ENCODE results near the gene MAP2K2.
A peak's percentile ranks its signal among the peaks of the same experiment; 100 is the strongest.

Gene MAP2K2

DNA sequence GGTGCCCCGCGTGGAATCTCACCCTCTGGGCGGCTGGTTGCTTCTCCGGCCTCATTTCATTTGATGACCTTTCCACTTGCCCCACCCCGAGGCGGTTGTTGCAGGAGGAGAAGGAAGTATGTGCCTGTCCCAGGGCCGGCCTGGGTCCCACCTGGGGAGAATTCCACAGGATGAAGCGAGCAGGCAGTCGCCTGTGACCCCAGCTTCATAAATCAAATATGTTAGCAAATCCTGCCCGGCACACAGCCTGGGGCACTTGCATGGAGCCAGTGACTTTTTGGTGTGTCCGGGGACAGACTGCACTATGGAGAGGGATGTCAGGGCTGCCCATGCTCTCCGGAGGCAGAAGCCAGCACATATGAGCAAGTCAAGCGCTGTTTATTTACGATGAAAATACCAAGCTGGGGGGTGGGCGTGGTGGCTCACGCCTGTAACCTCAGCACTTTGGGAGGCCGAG is 37.5 kb downstream of the MAP2K2 start:
- no peak overlapping the region for H3K4ac ChIP-seq (ENCODE audit: low read depth in 1 of 2, low read length in 2 of 2)
- H3K9me3 ChIP-seq (ENCODE audit: control insufficient read depth, low read length), result no peaks in the 10 kb centered on the region
- H3K4me2 ChIP-seq (ENCODE audit: low read length, poor library complexity, severe bottlenecking), result no peak overlapping the region
- 80% methylated on average over 17 of the region's 17 CpGs for WGBS
- H3K36me3 ChIP-seq (ENCODE audit: control insufficient read depth in 1 of 2, insufficient read depth in 2 of 2, low read depth in 1 of 2, low read length in 2 of 2), result peaks cover 21 to 29% of the 10 kb centered on the region in 2 experiments
- H2AFZ ChIP-seq (ENCODE audit: low read depth, low read length), result no peak overlapping the region
- H2BK5ac ChIP-seq (ENCODE audit: low read depth, low read length, poor library complexity, severe bottlenecking), result no peak overlapping the region
- H3K79me1 ChIP-seq (replicated peaks; ENCODE audit: low read length, poor library complexity, severe bottlenecking), result no peaks in the 10 kb centered on the region
- H3K4me1 ChIP-seq (ENCODE audit: control insufficient read depth, insufficient read depth, low read depth, low read length), result peaks cover 8% of the 10 kb centered on the region
- no peak overlapping the region for H3K9ac ChIP-seq (ENCODE audit: low read length)
- no peaks in the 10 kb centered on the region for H3K27me3 ChIP-seq (ENCODE audit: control insufficient read depth in 1 of 2, insufficient read depth in 1 of 2, low read length in 2 of 2)
- no peak overlapping the region for H3K27ac ChIP-seq (ENCODE audit: low read length, poor library complexity, severe bottlenecking)
- H4K8ac ChIP-seq (ENCODE audit: low read length), result no peak overlapping the region
- H2AK5ac ChIP-seq (ENCODE audit: low read length, severe bottlenecking), result no peak overlapping the region
- no peak overlapping the region for H2BK15ac ChIP-seq (ENCODE audit: low read depth, poor library complexity, severe bottlenecking)
- no peak overlapping the region for H3K14ac ChIP-seq (ENCODE audit: low read length in 2 of 2)
- no peak for DNase-seq
- H2BK120ac ChIP-seq (ENCODE audit: low read depth, low read length), result no peak overlapping the region
- H3K18ac ChIP-seq (ENCODE audit: low read depth in 1 of 2, low read length in 2 of 2), result no peak overlapping the region
- no peak overlapping the region for H3K23ac ChIP-seq (ENCODE audit: low read length in 2 of 2)
- H4K91ac ChIP-seq (ENCODE audit: low read length), result no peak overlapping the region
- H2BK12ac ChIP-seq (ENCODE audit: low read length in 2 of 2), result no peak overlapping the region
- H3K4me3 ChIP-seq (ENCODE audit: insufficient read depth in 1 of 2, low read depth in 1 of 2, low read length in 2 of 2), result no peak overlapping the region

DNA sequence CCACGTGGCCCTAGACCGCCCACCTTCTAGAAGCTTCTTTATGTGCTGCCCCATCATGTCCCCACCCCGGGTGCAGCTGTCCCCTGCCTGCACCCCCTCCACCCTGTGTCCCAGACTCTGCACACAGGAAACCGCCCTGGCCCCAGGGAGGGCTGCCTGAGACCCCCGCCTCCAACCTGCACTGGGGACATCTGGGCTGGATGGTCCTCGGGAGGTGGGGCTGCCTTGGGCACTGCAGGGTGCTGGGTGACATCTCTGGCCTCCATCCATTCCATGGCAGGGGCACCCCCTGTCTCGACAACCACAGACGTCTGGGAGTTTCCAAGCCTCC is 39.4 kb downstream of the MAP2K2 start:
- 85% methylated on average over 8 of the region's 8 CpGs for WGBS
- Histone ChIP-seq H3K4me1 (ENCODE audit: control insufficient read depth, insufficient read depth, low read depth, low read length) (peaks cover 8% of the 10 kb centered on the region), H2BK5ac (ENCODE audit: low read depth, low read length, poor library complexity, severe bottlenecking) (no peak overlapping the region), H4K91ac (ENCODE audit: low read length) (no peak overlapping the region), H3K18ac (ENCODE audit: low read depth in 1 of 2, low read length in 2 of 2) (no peak overlapping the region), H3K14ac (ENCODE audit: low read length in 2 of 2) (no peak overlapping the region), H3K27ac (ENCODE audit: low read length, poor library complexity, severe bottlenecking) (no peak overlapping the region), H3K9me3 (ENCODE audit: control insufficient read depth, low read length) (no peaks in the 10 kb centered on the region), H3K36me3 (ENCODE audit: control insufficient read depth in 1 of 2, insufficient read depth in 2 of 2, low read depth in 1 of 2, low read length in 2 of 2) (peaks cover 5 to 13% of the 10 kb centered on the region in 2 experiments), H3K79me1 (replicated peaks; ENCODE audit: low read length, poor library complexity, severe bottlenecking) (no peaks in the 10 kb centered on the region), H3K4me2 (ENCODE audit: low read length, poor library complexity, severe bottlenecking) (no peak overlapping the region), H2BK15ac (ENCODE audit: low read depth, poor library complexity, severe bottlenecking) (no peak overlapping the region), H3K4me3 (ENCODE audit: insufficient read depth in 1 of 2, low read depth in 1 of 2, low read length in 2 of 2) (no peak overlapping the region), H3K4ac (ENCODE audit: low read depth in 1 of 2, low read length in 2 of 2) (no peak overlapping the region), H3K27me3 (ENCODE audit: control insufficient read depth in 1 of 2, insufficient read depth in 1 of 2, low read length in 2 of 2) (no peaks in the 10 kb centered on the region), H2AK5ac (ENCODE audit: low read length, severe bottlenecking) (no peak overlapping the region), H3K9ac (ENCODE audit: low read length) (no peak overlapping the region), H2BK120ac (ENCODE audit: low read depth, low read length) (no peak overlapping the region), H2AFZ (ENCODE audit: low read depth, low read length) (no peak overlapping the region), H4K8ac (ENCODE audit: low read length) (no peak overlapping the region), H2BK12ac (ENCODE audit: low read length in 2 of 2) (no peak overlapping the region), H3K23ac (ENCODE audit: low read length in 2 of 2) (no peak overlapping the region)
- DNase-seq, result no peak

DNA sequence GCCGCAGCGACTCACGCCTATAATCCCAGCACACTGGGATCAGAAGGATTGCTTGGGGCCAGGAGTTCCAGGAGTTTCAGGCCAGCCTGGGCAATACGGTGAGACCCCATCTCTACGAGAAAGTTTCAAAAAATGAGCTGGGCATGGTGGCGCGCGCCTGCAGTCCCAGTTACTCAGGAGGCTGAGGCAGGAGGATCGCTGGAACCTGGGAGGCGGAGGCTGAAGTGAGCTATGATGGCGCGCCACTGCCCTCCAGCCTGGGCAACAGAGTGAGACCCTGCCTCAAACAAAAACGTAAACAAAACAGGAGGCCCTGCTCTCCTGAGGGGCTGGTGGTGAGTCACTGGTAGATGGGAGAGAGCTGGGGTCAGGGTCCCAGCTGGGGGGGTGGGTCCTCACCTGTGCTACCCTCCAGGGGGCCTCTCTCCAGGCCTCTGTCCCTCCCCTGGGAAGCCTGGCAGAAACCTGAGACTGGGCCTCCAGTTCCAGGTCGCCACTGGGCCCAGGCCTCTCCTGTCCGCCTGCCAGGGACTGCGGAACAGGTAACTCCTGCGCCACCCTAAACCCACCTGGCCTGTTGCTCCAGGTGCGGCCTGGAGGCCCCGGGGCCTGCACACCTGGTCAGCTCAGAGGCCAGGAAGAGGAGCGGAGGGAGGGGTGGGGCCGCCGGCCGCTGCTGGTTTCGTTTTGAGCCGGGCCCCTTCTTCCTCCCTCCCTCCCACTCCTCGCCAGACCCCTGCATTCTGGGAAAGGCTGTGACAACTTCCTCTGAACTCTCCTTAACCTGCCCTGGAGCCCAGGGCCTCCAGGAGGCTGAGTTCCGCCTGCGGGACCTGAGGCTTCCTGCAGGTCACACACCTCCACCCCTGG is 40.0 kb downstream of the MAP2K2 start:
- Histone ChIP-seq H3K18ac (ENCODE audit: low read depth in 1 of 2, low read length in 2 of 2) (no peak overlapping the region), H2BK5ac (ENCODE audit: low read depth, low read length, poor library complexity, severe bottlenecking) (no peak overlapping the region), H3K9ac (ENCODE audit: low read length) (no peak overlapping the region), H3K4me3 (ENCODE audit: insufficient read depth in 1 of 2, low read depth in 1 of 2, low read length in 2 of 2) (no peak overlapping the region), H3K36me3 (ENCODE audit: control insufficient read depth in 1 of 2, insufficient read depth in 2 of 2, low read depth in 1 of 2, low read length in 2 of 2) (peaks cover 0 to 7% of the 10 kb centered on the region in 2 experiments), H3K9me3 (ENCODE audit: control insufficient read depth, low read length) (no peaks in the 10 kb centered on the region), H3K23ac (ENCODE audit: low read length in 2 of 2) (no peak overlapping the region), H3K79me1 (replicated peaks; ENCODE audit: low read length, poor library complexity, severe bottlenecking) (no peaks in the 10 kb centered on the region), H2BK12ac (ENCODE audit: low read length in 2 of 2) (no peak overlapping the region), H2AFZ (ENCODE audit: low read depth, low read length) (no peak overlapping the region), H3K14ac (ENCODE audit: low read length in 2 of 2) (no peak overlapping the region), H3K27me3 (ENCODE audit: control insufficient read depth in 1 of 2, insufficient read depth in 1 of 2, low read length in 2 of 2) (no peaks in the 10 kb centered on the region), H2AK5ac (ENCODE audit: low read length, severe bottlenecking) (no peak overlapping the region), H3K4me1 (ENCODE audit: control insufficient read depth, insufficient read depth, low read depth, low read length) (peaks cover 8% of the 10 kb centered on the region), H3K27ac (ENCODE audit: low read length, poor library complexity, severe bottlenecking) (no peak overlapping the region), H2BK120ac (ENCODE audit: low read depth, low read length) (no peak overlapping the region), H4K8ac (ENCODE audit: low read length) (no peak overlapping the region), H4K91ac (ENCODE audit: low read length) (no peak overlapping the region), H2BK15ac (ENCODE audit: low read depth, poor library complexity, severe bottlenecking) (no peak overlapping the region), H3K4me2 (ENCODE audit: low read length, poor library complexity, severe bottlenecking) (no peak overlapping the region), H3K4ac (ENCODE audit: low read depth in 1 of 2, low read length in 2 of 2) (no peak overlapping the region)
- 87% methylated on average over 22 of the region's 28 CpGs for WGBS
- DNase-seq, result no peak

DNA sequence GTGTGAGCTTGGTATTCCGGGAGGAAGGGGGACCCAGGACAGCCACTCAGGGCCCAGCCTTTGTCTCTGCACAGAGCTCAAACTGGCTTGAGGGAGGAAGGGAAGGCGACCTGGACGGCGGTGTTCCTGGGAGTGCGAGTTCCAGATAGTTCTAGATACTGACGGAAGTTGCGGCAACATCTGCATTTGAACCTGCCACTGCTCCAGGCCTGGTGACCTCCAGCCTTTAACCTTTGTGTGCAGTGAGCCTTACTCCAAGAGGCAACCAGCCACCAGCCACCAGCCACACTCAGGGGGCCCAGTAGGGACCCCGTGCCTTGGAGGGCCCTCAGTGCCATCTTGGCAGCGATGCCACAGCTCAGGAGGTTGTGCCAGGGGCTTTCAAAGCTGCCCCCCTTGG is 41.8 kb downstream of the MAP2K2 start:
- peaks cover 13% of the 10 kb centered on the region for H3K4me1 ChIP-seq (ENCODE audit: control insufficient read depth, insufficient read depth, low read depth, low read length)
- H4K8ac ChIP-seq (ENCODE audit: low read length), result no peak overlapping the region
- 80% methylated on average over 9 of the region's 9 CpGs for WGBS
- no peak overlapping the region for H3K27ac ChIP-seq (ENCODE audit: low read length, poor library complexity, severe bottlenecking)
- no peak overlapping the region for H4K91ac ChIP-seq (ENCODE audit: low read length)
- H2AFZ ChIP-seq (ENCODE audit: low read depth, low read length), result peak overlapping the region; percentile 58
- H2BK15ac ChIP-seq (ENCODE audit: low read depth, poor library complexity, severe bottlenecking), result no peak overlapping the region
- no peak overlapping the region for H2BK120ac ChIP-seq (ENCODE audit: low read depth, low read length)
- H3K9ac ChIP-seq (ENCODE audit: low read length), result no peak overlapping the region
- no peaks in the 10 kb centered on the region for H3K36me3 ChIP-seq (ENCODE audit: control insufficient read depth in 1 of 2, insufficient read depth in 2 of 2, low read depth in 1 of 2, low read length in 2 of 2)
- no peak overlapping the region for H3K14ac ChIP-seq (ENCODE audit: low read length in 2 of 2)
- H2AK5ac ChIP-seq (ENCODE audit: low read length, severe bottlenecking), result no peak overlapping the region
- DNase-seq, result no peak
- peak overlapping the region in 1 of 2 experiments; percentile 63 for H2BK12ac ChIP-seq (ENCODE audit: low read length in 2 of 2)
- H3K4me3 ChIP-seq (ENCODE audit: insufficient read depth in 1 of 2, low read depth in 1 of 2, low read length in 2 of 2), result no peak overlapping the region
- H3K79me1 ChIP-seq (replicated peaks; ENCODE audit: low read length, poor library complexity, severe bottlenecking), result no peaks in the 10 kb centered on the region
- H3K9me3 ChIP-seq (ENCODE audit: control insufficient read depth, low read length), result no peaks in the 10 kb centered on the region
- H3K4ac ChIP-seq (ENCODE audit: low read depth in 1 of 2, low read length in 2 of 2), result no peak overlapping the region
- no peak overlapping the region for H3K23ac ChIP-seq (ENCODE audit: low read length in 2 of 2)
- no peak overlapping the region for H3K4me2 ChIP-seq (ENCODE audit: low read length, poor library complexity, severe bottlenecking)
- H3K18ac ChIP-seq (ENCODE audit: low read depth in 1 of 2, low read length in 2 of 2), result peak overlapping the region; percentile 30 to 34
- no peaks in the 10 kb centered on the region for H3K27me3 ChIP-seq (ENCODE audit: control insufficient read depth in 1 of 2, insufficient read depth in 1 of 2, low read length in 2 of 2)
- H2BK5ac ChIP-seq (ENCODE audit: low read depth, low read length, poor library complexity, severe bottlenecking), result no peak overlapping the region
